Activated CD8-positive, alpha-beta T cell treated with anti-CD3 and anti-CD28 coated beads, Interleukin-2, amount 10 ng/mL, durations not matched to agents 7 days and 5 days (primary cell): Measurements from ENCODE around the gene SREBF1. TPM values are rescaled to one million over a fixed set of nuclear protein-coding genes. Genes with fewer than 3 reads are reported as not detected.
A peak's percentile ranks its signal among the peaks of the same experiment; 100 is the strongest.

Experiments used
- ATAC-seq: fragments of 150-1000 bp; cut with Tn5 transposase; one replicate; pipeline ENCODE4 v1.10.0; 2021; ENCODE audit warnings: moderate library complexity
- CTCF ChIA-PET: fragments of 350-600 bp; sonication (Branson Sonifier 250); formaldehyde crosslinking; loops from one replicate; lab custom pipeline; 2021; ENCODE audit warnings: antibody characterized with exemption; lab: Charles Lee
- POLR2A ChIA-PET: fragments of 350-600 bp; sonication (Branson Sonifier 250); formaldehyde crosslinking; loops from one replicate; lab custom pipeline; 2021; ENCODE audit warnings: antibody characterized with exemption; lab: Charles Lee
- DNase-seq: peaks from one replicate; pipeline ENCODE4 v3.0.0-alpha.2; 2020
- H3K27ac Mint-ChIP-seq: one replicate; pipeline ENCODE4 v1.8.0; 2021; ENCODE audit warnings: mild to moderate bottlenecking, mixed read lengths
- H3K27me3 Mint-ChIP-seq: one replicate; pipeline ENCODE4 v1.8.0; 2021; ENCODE audit warnings: low read depth, mixed read lengths
- H3K36me3 Mint-ChIP-seq: one replicate; pipeline ENCODE4 v1.8.0; 2021; ENCODE audit warnings: low read depth, mixed read lengths
- H3K4me1 Mint-ChIP-seq: one replicate; pipeline ENCODE4 v1.8.0; 2021; ENCODE audit warnings: low read depth, mixed read lengths
- H3K4me3 Mint-ChIP-seq: one replicate; pipeline ENCODE4 v1.8.0; 2021; ENCODE audit warnings: mild to moderate bottlenecking, mixed read lengths
- H3K9me3 Mint-ChIP-seq: one replicate; pipeline ENCODE4 v1.8.0; 2022; ENCODE audit warnings: mixed read lengths; ENCODE audit not compliant: insufficient read depth
- total RNA-seq, 2 experiments: library from RNA; stranded (reverse); gene quantifications; one replicate each; pipeline ENCODE4 v1.2.3, GENCODE V29; 2021

The SREBF1 gene
- total RNA-seq, 2 experiments from 2014 or later: 212 to 254 TPM

GRCh38 chr17:17846645-17847044, 9.9 kb upstream of the SREBF1 start:
- Mint-ChIP-seq H3K27ac (peak overlapping the region; percentile 72), H3K36me3 (peaks cover 18% of the 10 kb centered on the region), H3K4me3 (no peak overlapping the region), H3K4me1 (peaks cover 63% of the 10 kb centered on the region), H3K9me3 (no peaks in the 10 kb centered on the region), H3K27me3 (no peaks in the 10 kb centered on the region)
- ATAC-seq (no peak), DNase-seq (no peak)
- ChIA-PET CTCF (no interaction called here), POLR2A (interaction anchor here (1.2 to 5.6 kb wide), 2 partner anchors 9 to 13 kb away, joined by 3 to 117 read pairs; partner anchors contain the start of gene SREBF1)

GRCh38 chr17:17846003-17846402, 9.2 kb upstream of the SREBF1 start:
- no peak for ATAC-seq
- H3K27ac Mint-ChIP-seq: peak overlapping the region; percentile 72
- no peak for DNase-seq
- H3K4me1 Mint-ChIP-seq: peaks cover 63% of the 10 kb centered on the region
- no peaks in the 10 kb centered on the region for H3K9me3 Mint-ChIP-seq
- POLR2A ChIA-PET: interaction anchor here (0.8 to 5.6 kb wide), 3 partner anchors 9 to 28 kb away, joined by 3 to 117 read pairs (median 3); partner anchors contain the start of gene SREBF1
- H3K4me3 Mint-ChIP-seq: no peak overlapping the region
- no peaks in the 10 kb centered on the region for H3K27me3 Mint-ChIP-seq
- H3K36me3 Mint-ChIP-seq: peaks cover 17% of the 10 kb centered on the region
- CTCF ChIA-PET: interaction anchor here (1.2 kb wide), 1 partner anchor 10 kb away, joined by 3 read pairs; the partner anchor contains the start of gene SREBF1

GRCh38 chr17:17845046-17845775, 8.4 kb upstream of the SREBF1 start:
- Mint-ChIP-seq H3K4me1 (peaks cover 59% of the 10 kb centered on the region), H3K27me3 (no peaks in the 10 kb centered on the region), H3K36me3 (peaks cover 14% of the 10 kb centered on the region), H3K27ac (no peak overlapping the region), H3K4me3 (no peak overlapping the region), H3K9me3 (no peaks in the 10 kb centered on the region)
- DNase-seq (no peak), ATAC-seq (no peak)
- CTCF ChIA-PET: interaction anchor here (1.2 kb wide), 1 partner anchor 9 kb away, joined by 3 read pairs; the partner anchor contains the start of gene SREBF1
- POLR2A ChIA-PET: interaction anchor here (0.8 to 5.6 kb wide), 3 partner anchors 8 to 27 kb away, joined by 3 to 117 read pairs (median 3); partner anchors contain the start of gene SREBF1

GRCh38 chr17:17844500-17844899, 7.7 kb upstream of the SREBF1 start:
- no peak overlapping the region for H3K27ac Mint-ChIP-seq
- no peaks in the 10 kb centered on the region for H3K9me3 Mint-ChIP-seq
- peaks cover 12% of the 10 kb centered on the region for H3K36me3 Mint-ChIP-seq
- peaks cover 56% of the 10 kb centered on the region for H3K4me1 Mint-ChIP-seq
- H3K27me3 Mint-ChIP-seq: no peaks in the 10 kb centered on the region
- DNase-seq (no peak), ATAC-seq (no peak)
- H3K4me3 Mint-ChIP-seq: no peak overlapping the region
- CTCF ChIA-PET: no interaction called here
- POLR2A ChIA-PET: no interaction called here

GRCh38 chr17:17844079-17844478, 7.3 kb upstream of the SREBF1 start:
- Mint-ChIP-seq H3K36me3 (peaks cover 12% of the 10 kb centered on the region), H3K27ac (no peak overlapping the region)
- CTCF ChIA-PET: no interaction called here

GRCh38 chr17:17843096-17843495, 6.3 kb upstream of the SREBF1 start:
- Mint-ChIP-seq H3K27ac (no peak overlapping the region), H3K27me3 (no peaks in the 10 kb centered on the region), H3K4me1 (peaks cover 56% of the 10 kb centered on the region), H3K9me3 (no peaks in the 10 kb centered on the region), H3K36me3 (peaks cover 10% of the 10 kb centered on the region), H3K4me3 (no peak overlapping the region)
- no peak for DNase-seq
- ChIA-PET CTCF (no interaction called here), POLR2A (no interaction called here)
- no peak for ATAC-seq

More at GRCh38 chr17:17844079-17844478, 7.3 kb upstream of the SREBF1 start:
- POLR2A ChIA-PET: no interaction called here
- no peak for ATAC-seq
- Mint-ChIP-seq H3K4me1 (peaks cover 56% of the 10 kb centered on the region), H3K9me3 (no peaks in the 10 kb centered on the region), H3K4me3 (no peak overlapping the region), H3K27me3 (no peaks in the 10 kb centered on the region)
- no peak for DNase-seq

- Mint-ChIP-seq H3K27me3 (no peaks in the 10 kb centered on the region), H3K4me3 (no peak overlapping the region), H3K4me1 (peaks cover 56% of the 10 kb centered on the region), H3K27ac (no peak overlapping the region), H3K9me3 (no peaks in the 10 kb centered on the region), H3K36me3 (peaks cover 8% of the 10 kb centered on the region)
- ATAC-seq (no peak), DNase-seq (no peak)
- ChIA-PET POLR2A (interaction anchor here (1.7 to 2.5 kb wide), 2 partner anchors 7 to 12 kb away, joined by 7 to 14 read pairs; no protein-coding TSS in a partner anchor), CTCF (interaction anchor here (1.2 kb wide), 1 partner anchor 18 kb away, joined by 3 read pairs; no protein-coding TSS in a partner anchor)
Measured at GRCh38 chr17:17842111-17842876, 5.5 kb upstream of the SREBF1 start.

- no peak overlapping the region for H3K4me3 Mint-ChIP-seq
- peaks cover 1% of the 10 kb centered on the region for H3K36me3 Mint-ChIP-seq
- DNase-seq (peak; percentile 20), ATAC-seq (no peak)
- H3K27me3 Mint-ChIP-seq: no peaks in the 10 kb centered on the region
- H3K4me1 Mint-ChIP-seq: peaks cover 55% of the 10 kb centered on the region
- POLR2A ChIA-PET: interaction anchor here (1.7 to 2.5 kb wide), 2 partner anchors 8 to 13 kb away, joined by 7 to 14 read pairs; no protein-coding TSS in a partner anchor
- CTCF ChIA-PET: interaction anchor here (1.0 to 1.4 kb wide), 3 partner anchors 8 to 29 kb away, joined by 3 to 7 read pairs (median 5); no protein-coding TSS in a partner anchor
- no peak overlapping the region for H3K27ac Mint-ChIP-seq
- no peaks in the 10 kb centered on the region for H3K9me3 Mint-ChIP-seq
Measured at GRCh38 chr17:17841601-17842025, 4.8 kb upstream of the SREBF1 start.

GRCh38 chr17:17840751-17841591, 4.2 kb upstream of the SREBF1 start:
- peaks cover 1% of the 10 kb centered on the region for H3K36me3 Mint-ChIP-seq
- POLR2A ChIA-PET: interaction anchor here (1.0 to 2.5 kb wide), 3 partner anchors 9 to 17 kb away, joined by 3 to 14 read pairs (median 7); no protein-coding TSS in a partner anchor
- H3K27me3 Mint-ChIP-seq: no peaks in the 10 kb centered on the region
- peak overlapping the region; percentile 70 for H3K4me3 Mint-ChIP-seq
- DNase-seq (peak; percentile 21), ATAC-seq (no peak)
- H3K9me3 Mint-ChIP-seq: no peaks in the 10 kb centered on the region
- CTCF ChIA-PET: interaction anchor here (0.6 to 1.4 kb wide), 5 partner anchors 9 to 106 kb away, joined by 3 to 7 read pairs (median 3); no protein-coding TSS in a partner anchor
- H3K4me1 Mint-ChIP-seq: peaks cover 52% of the 10 kb centered on the region
- peak overlapping the region; percentile 88 for H3K27ac Mint-ChIP-seq

GRCh38 chr17:17839791-17840707, 3.3 kb upstream of the SREBF1 start:
- Mint-ChIP-seq H3K4me1 (peaks cover 58% of the 10 kb centered on the region), H3K27ac (peak overlapping the region; percentile 91), H3K4me3 (peak overlapping the region; percentile 78), H3K9me3 (no peaks in the 10 kb centered on the region), H3K36me3 (peaks cover 8% of the 10 kb centered on the region), H3K27me3 (no peaks in the 10 kb centered on the region)
- ChIA-PET POLR2A (interaction anchor here (1.0 to 4.8 kb wide), 4 partner anchors 8 to 16 kb away, joined by 3 to 117 read pairs (median 45); no protein-coding TSS in a partner anchor), CTCF (interaction anchor here (0.6 to 1.4 kb wide), 5 partner anchors 10 to 105 kb away, joined by 3 to 7 read pairs (median 3); no protein-coding TSS in a partner anchor)
- peak; percentile 72 for ATAC-seq
- DNase-seq: peak; percentile 84
